ENCODE measurements around the gene SLC26A1. TPM values are rescaled to one million over a fixed set of nuclear protein-coding genes. Genes with fewer than 3 reads are reported as not detected.

Gene SLC26A1
- total and polyA plus RNA-seq, 2 donors (not counting 3 experiments of a cell fraction or from before 2014, with no cell fraction given) = 0.10 TPM; not detected in 1

GRCh38 chr4:995311-996026 is 2.3 kb upstream of the SLC26A1 start:
- POLR2A ChIA-PET = no interaction called here
- intact Hi-C loops (cut with micrococcal nuclease) = no loop called here

More at GRCh38 chr4:995311-996026, 2.3 kb upstream of the SLC26A1 start:
- DNase-seq (ENCODE audit: low read depth, low spot score) (no peak), FAIRE-seq (no peak)
- Histone ChIP-seq H4K20me1 (replicated peaks; ENCODE audit: control insufficient read depth, extremely low read depth, insufficient read depth, low read length) (no peaks in the 10 kb centered on the region), H3K9me1 (replicated peaks; ENCODE audit: control insufficient read depth, extremely low read depth, insufficient read depth, low read length) (no peaks in the 10 kb centered on the region), H3K9ac (replicated peaks; ENCODE audit: extremely low read depth, insufficient read depth, low read length) (no peak overlapping the region), H3K36me3 (ENCODE audit: control insufficient read depth in 2 of 2, extremely low read depth in 1 of 2, insufficient read depth in 2 of 2, low read length in 2 of 2) (no peaks in the 10 kb centered on the region), H3K27me3 (ENCODE audit: control insufficient read depth in 2 of 2, insufficient read depth in 2 of 2, low read length in 2 of 2) (peaks cover 17 to 20% of the 10 kb centered on the region in 2 experiments), H3K4me1 (ENCODE audit: control insufficient read depth, extremely low read depth, insufficient read depth, low read length) (peaks cover 3% of the 10 kb centered on the region), H3K9me3 (replicated peaks; ENCODE audit: control insufficient read depth, insufficient read depth, low read length) (no peaks in the 10 kb centered on the region), H3K4me2 (ENCODE audit: insufficient read depth, low read length) (no peak overlapping the region), H3K79me2 (ENCODE audit: control insufficient read depth, insufficient read depth, low read length) (no peaks in the 10 kb centered on the region), H3K4me3 (replicated peaks in 1 of 3; ENCODE audit: insufficient read depth in 1 of 3, low read depth in 1 of 3, low read length in 3 of 3) (no peak overlapping the region), H3K27ac (ENCODE audit: insufficient read depth, low read depth, low read length) (no peak overlapping the region), H2AFZ (ENCODE audit: low read depth, low read length) (no peak overlapping the region)
- TF ChIP-seq POLR2AphosphoS5 (IDR thresholded peaks at IDR 0.05; ENCODE audit: insufficient read depth, low read depth, low read length) (no peak), MYC (IDR thresholded peaks at IDR 0.05; ENCODE audit: low read depth, low read length) (no peak), FOS (IDR thresholded peaks at IDR 0.05; ENCODE audit: borderline replicate concordance, insufficient read depth, low read length) (no peak), JUN (IDR thresholded peaks at IDR 0.05; ENCODE audit: borderline replicate concordance, insufficient read depth, insufficient read length, low read depth) (no peak), POLR2A (IDR thresholded peaks at IDR 0.05; ENCODE audit: low read depth, low read length) (no peak), CTCF (IDR thresholded peaks at IDR 0.05; ENCODE audit: extremely low read depth in 1 of 2, insufficient read depth in 1 of 2, low read depth in 1 of 2, low read length in 2 of 2) (no peak), GATA2 (IDR thresholded peaks at IDR 0.05; ENCODE audit: insufficient read depth, insufficient read length, low read depth, low read length) (no peak)
- dilution Hi-C loops (cut with MboI; ENCODE audit: extremely low pct_ligation_motif_present, low sequenced_read_pairs) = no loop called here
- no TSS peak for BruUV-seq (replicated peaks)
- CTCF ChIA-PET = no interaction called here

All from endothelial cell of umbilical vein (primary cell).